Measurements from ENCODE around the gene IGFBP4.
A peak's percentile ranks its signal among the peaks of the same experiment; 100 is the strongest.

GRCh38 chr17:40501499-40501911, 58.3 kb downstream of the IGFBP4 start, which contains the start of gene TNS4:
- TF ChIP-seq CTCF (IDR thresholded peaks at IDR 0.05) (no peak), POLR2AphosphoS5 (IDR thresholded peaks at IDR 0.05; ENCODE audit: insufficient read depth in 1 of 2, low read depth in 1 of 2) (peak; percentile 60 to 77)

Data from vagina (tissue), 2 donors.